PC-3 (cell line): ENCODE measurements around the gene PRPF19. TPM values are rescaled to one million over a fixed set of nuclear protein-coding genes. Genes with fewer than 3 reads are reported as not detected.

Experiments used
- ATAC-seq: fragments of 200-7000 bp; cut with Tn5 transposase; 2 replicates; pipeline ENCODE4 v1.9.1; 2020; ENCODE audit warnings: mild to moderate bottlenecking, moderate library complexity
- BruUV-seq: library from RNA; stranded (reverse); fragments of 400-500 nt; replicated peaks from 2 replicates; lab custom pipeline; 2021; lab: Mats Ljungman, UMichigan
- CTCF ChIA-PET: fragments of 300-600 bp; sonication (Branson Sonifier 250); formaldehyde crosslinking; loops from one replicate; lab custom pipeline; 2022; ENCODE audit warnings: antibody characterized with exemption; lab: Charles Lee
- POLR2A ChIA-PET: fragments of 300-600 bp; sonication (Branson Sonifier 250); formaldehyde crosslinking; loops from one replicate; lab custom pipeline; 2022; ENCODE audit warnings: antibody characterized with exemption; ENCODE audit not compliant: unreplicated experiment; lab: Charles Lee
- DNase-seq: peaks from one replicate; pipeline ENCODE4 v3.0.0-alpha.2; 2015
- H2AFZ ChIP-seq: fragments of 300-600 bp; sonication (generic); 2 replicates; pipeline ENCODE4 v1.6.0; 2016; ENCODE audit warnings: antibody characterized with exemption, low read length
- H3F3A ChIP-seq: fragments of 300-600 bp; sonication (generic); one replicate; pipeline ENCODE4 v1.6.0; 2017; ENCODE audit warnings: antibody characterized with exemption, low read length, control low read depth, mild to moderate bottlenecking; ENCODE audit not compliant: unreplicated experiment
- H3K27ac ChIP-seq: fragments of 300-600 bp; sonication (generic); 2 replicates; pipeline ENCODE4 v1.5.1; 2016; ENCODE audit warnings: mild to moderate bottlenecking, low read length
- H3K27me3 ChIP-seq: fragments of 300-600 bp; sonication (generic); 2 replicates; pipeline ENCODE4 v1.6.1; 2016; ENCODE audit warnings: low read length, mixed read lengths
- H3K36me3 ChIP-seq: fragments of 300-600 bp; sonication (generic); 2 replicates; pipeline ENCODE4 v1.6.1; 2016; ENCODE audit warnings: low read depth, mixed run types, low read length, mixed read lengths
- H3K4me1 ChIP-seq: fragments of 300-600 bp; sonication (generic); 2 replicates; pipeline ENCODE4 v1.5.1; 2016; ENCODE audit warnings: low read length; ENCODE audit not compliant: insufficient read depth
- H3K4me2 ChIP-seq: fragments of 300-600 bp; sonication (generic); 2 replicates; pipeline ENCODE4 v1.6.0; 2016; ENCODE audit warnings: low read length
- H3K4me3 ChIP-seq: fragments of 300-600 bp; sonication (generic); 2 replicates; pipeline ENCODE4 v1.5.1; 2016; ENCODE audit warnings: mild to moderate bottlenecking, low read length, mixed read lengths
- H3K79me2 ChIP-seq: fragments of 300-600 bp; sonication (generic); 2 replicates; pipeline ENCODE4 v1.6.1; 2017; ENCODE audit warnings: low read length, mixed read lengths
- H3K9ac ChIP-seq: fragments of 300-600 bp; sonication (generic); 2 replicates; pipeline ENCODE4 v1.6.0; 2016; ENCODE audit warnings: mild to moderate bottlenecking, low read length
- H3K9me2 ChIP-seq: fragments of 300-600 bp; sonication (generic); replicated peaks from 2 replicates; pipeline ENCODE4 v1.6.1; 2016; ENCODE audit warnings: mixed run types, low read length, mixed read lengths
- H3K9me3 ChIP-seq: fragments of 300-600 bp; sonication (generic); 2 replicates; pipeline ENCODE4 v1.6.1; 2016; ENCODE audit warnings: low read length, mixed read lengths
- H4K20me1 ChIP-seq: fragments of 300-600 bp; sonication (generic); 2 replicates; pipeline ENCODE4 v1.6.1; 2016; ENCODE audit warnings: low read length, mixed read lengths
- EZH2 ChIP-seq: fragments of 300-600 bp; sonication (generic); IDR thresholded peaks from one replicate; pipeline ENCODE4 v1.6.1; 2017; ENCODE audit warnings: antibody characterized with exemption, mild to moderate bottlenecking, low read length; ENCODE audit not compliant: unreplicated experiment
- EZH2phosphoT487 ChIP-seq: fragments of 300-600 bp; sonication (generic); IDR thresholded peaks from 2 replicates; pipeline ENCODE4 v1.6.1; 2018; ENCODE audit warnings: mild to moderate bottlenecking, antibody characterized with exemption, low read length, borderline replicate concordance
- intact Hi-C: fragments of 100-400 bp; cut with micrococcal nuclease; formaldehyde crosslinking; loops from 2 replicates; pipeline ENCODE4 v1.9.0; 2023
- total RNA-seq: library from RNA; depleted of rRNA; stranded (reverse); fragments of >200 nt; gene quantifications from 2 replicates; pipeline ENCODE4 v1.2.3, GENCODE V29; 2014
- TF ChIP-seq, protein P1 (sequence below): fragments of 300-600 bp; sonication (generic); conservative IDR thresholded peaks from 2 replicates; pipeline ENCODE4 v1.5.1; 2017; ENCODE audit warnings: antibody characterized with exemption, low read depth, mild to moderate bottlenecking, low read length

Gene PRPF19
- total RNA-seq, 1 experiment from 2014 or later = 165 TPM

DNA sequence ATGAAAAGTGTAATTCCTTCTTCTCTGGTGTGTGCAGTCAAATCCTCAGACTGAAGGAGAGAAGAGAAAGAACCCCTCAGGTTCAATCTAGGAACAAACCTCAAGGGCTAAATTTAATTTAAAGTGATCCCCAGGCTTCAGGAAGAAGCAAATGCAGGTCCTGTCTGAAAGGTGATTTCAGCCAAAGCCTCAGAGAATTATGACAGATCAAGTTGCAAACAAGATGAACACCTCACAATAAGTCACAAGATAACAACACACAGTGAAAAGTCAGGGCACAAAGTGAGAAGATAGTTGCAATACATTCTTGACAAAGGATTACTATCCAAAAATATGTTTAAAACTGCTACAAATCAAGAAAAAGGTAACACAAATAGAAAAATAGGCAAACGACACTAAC is 27.3 kb downstream of the PRPF19 start:
- DNase-seq = no peak
- no peaks in the 10 kb centered on the region for H3K4me1 ChIP-seq
- intact Hi-C loops = no loop called here
- ATAC-seq = no peak
- H3K4me2 ChIP-seq = no peak overlapping the region
- no peaks in the 10 kb centered on the region for H3K9me2 ChIP-seq
- H3K79me2 ChIP-seq = no peaks in the 10 kb centered on the region
- H3K4me3 ChIP-seq = no peak overlapping the region
- H3K27ac ChIP-seq = no peak overlapping the region
- TF ChIP-seq EZH2phosphoT487 = no peak
- TF ChIP-seq, protein P1, sequence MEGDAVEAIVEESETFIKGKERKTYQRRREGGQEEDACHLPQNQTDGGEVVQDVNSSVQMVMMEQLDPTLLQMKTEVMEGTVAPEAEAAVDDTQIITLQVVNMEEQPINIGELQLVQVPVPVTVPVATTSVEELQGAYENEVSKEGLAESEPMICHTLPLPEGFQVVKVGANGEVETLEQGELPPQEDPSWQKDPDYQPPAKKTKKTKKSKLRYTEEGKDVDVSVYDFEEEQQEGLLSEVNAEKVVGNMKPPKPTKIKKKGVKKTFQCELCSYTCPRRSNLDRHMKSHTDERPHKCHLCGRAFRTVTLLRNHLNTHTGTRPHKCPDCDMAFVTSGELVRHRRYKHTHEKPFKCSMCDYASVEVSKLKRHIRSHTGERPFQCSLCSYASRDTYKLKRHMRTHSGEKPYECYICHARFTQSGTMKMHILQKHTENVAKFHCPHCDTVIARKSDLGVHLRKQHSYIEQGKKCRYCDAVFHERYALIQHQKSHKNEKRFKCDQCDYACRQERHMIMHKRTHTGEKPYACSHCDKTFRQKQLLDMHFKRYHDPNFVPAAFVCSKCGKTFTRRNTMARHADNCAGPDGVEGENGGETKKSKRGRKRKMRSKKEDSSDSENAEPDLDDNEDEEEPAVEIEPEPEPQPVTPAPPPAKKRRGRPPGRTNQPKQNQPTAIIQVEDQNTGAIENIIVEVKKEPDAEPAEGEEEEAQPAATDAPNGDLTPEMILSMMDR = no peak
- no peak for TF ChIP-seq EZH2
- CTCF ChIA-PET = no interaction called here
- no peaks in the 10 kb centered on the region for H4K20me1 ChIP-seq
- H2AFZ ChIP-seq = no peak overlapping the region
- no peak overlapping the region for H3K9ac ChIP-seq
- POLR2A ChIA-PET = no interaction called here
- BruUV-seq = no TSS peak
- no peaks in the 10 kb centered on the region for H3K9me3 ChIP-seq
- peaks cover 2% of the 10 kb centered on the region; the same call in 1 of the 2 replicates for H3K36me3 ChIP-seq
- no peaks in the 10 kb centered on the region for H3K27me3 ChIP-seq
- no peaks in the 10 kb centered on the region for H3F3A ChIP-seq

DNA sequence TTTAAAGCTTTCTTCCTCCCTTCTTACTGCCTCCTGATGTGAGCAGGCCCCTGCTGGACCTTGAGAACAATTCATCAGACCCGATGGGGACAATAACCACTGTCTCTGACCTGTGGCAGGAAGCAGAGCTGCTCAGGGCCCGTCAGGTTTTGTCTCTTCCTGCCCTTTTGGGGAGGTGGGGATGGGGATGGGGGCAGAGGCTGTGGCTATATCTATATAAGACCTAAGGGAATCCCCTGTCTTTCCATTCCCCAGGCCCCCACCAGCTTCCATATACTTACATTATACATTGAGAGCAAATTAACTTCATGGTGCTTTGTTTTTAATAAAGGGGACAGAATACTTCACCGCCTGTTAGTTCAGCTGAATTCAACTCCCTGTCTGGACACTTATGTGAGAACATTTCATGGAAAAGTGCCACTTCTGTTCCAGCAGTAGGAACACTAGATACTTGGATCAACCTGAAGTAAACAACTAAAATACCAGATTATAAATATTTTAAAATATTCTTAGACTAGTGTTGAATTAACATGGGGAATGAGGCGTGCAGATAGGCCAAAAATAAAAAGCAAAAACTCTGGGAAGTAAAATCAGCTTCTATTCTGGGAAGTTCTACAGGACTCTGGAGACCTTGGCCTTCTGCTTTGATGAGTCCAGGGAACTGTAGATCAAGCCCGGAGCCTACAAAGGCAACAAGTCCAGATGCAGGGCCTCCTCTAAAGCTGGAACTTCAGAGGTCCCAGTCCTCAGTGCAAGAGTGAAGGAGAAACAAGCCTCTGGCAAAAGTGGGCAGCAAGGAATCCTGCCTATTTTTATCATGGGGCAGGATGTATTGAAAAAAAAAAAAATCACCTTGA is 27.9 kb downstream of the PRPF19 start:
- no peaks in the 10 kb centered on the region for H3F3A ChIP-seq
- H3K27me3 ChIP-seq = no peaks in the 10 kb centered on the region
- peaks cover 2% of the 10 kb centered on the region; the same call in 1 of the 2 replicates for H3K36me3 ChIP-seq
- no peak overlapping the region for H3K4me3 ChIP-seq
- H3K4me2 ChIP-seq = no peak overlapping the region
- BruUV-seq = no TSS peak
- no peaks in the 10 kb centered on the region for H3K79me2 ChIP-seq
- CTCF ChIA-PET = no interaction called here
- H3K9me3 ChIP-seq = no peaks in the 10 kb centered on the region
- H3K9me2 ChIP-seq = no peaks in the 10 kb centered on the region
- POLR2A ChIA-PET = no interaction called here
- ATAC-seq (no peak), DNase-seq (no peak)
- H3K4me1 ChIP-seq = no peaks in the 10 kb centered on the region
- no peak overlapping the region for H3K27ac ChIP-seq
- intact Hi-C loops = no loop called here
- H2AFZ ChIP-seq = no peak overlapping the region
- TF ChIP-seq, protein P1 = no peak
- TF ChIP-seq EZH2 = no peak
- TF ChIP-seq EZH2phosphoT487 = no peak
- no peaks in the 10 kb centered on the region for H4K20me1 ChIP-seq
- H3K9ac ChIP-seq = no peak overlapping the region

DNA sequence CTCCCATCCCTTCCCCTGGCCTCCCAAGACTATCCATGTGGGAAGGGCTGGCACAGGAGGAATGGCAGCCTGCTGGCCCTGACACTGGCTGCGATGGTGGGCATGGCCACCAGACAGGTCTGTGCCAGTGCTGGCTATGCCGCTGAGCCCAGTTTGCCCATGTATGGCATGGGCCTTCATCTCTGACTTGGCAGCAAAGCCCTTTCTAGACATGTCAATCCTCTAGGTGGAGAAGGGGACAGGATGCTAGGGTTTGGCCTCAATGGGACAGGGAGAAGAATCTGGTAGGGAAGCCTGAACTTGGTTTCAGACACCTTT is 30.3 kb downstream of the PRPF19 start:
- ATAC-seq (no peak), DNase-seq (no peak)
- Histone ChIP-seq H2AFZ (no peak overlapping the region), H3K36me3 (peaks cover 2% of the 10 kb centered on the region; the same call in 1 of the 2 replicates), H3K27me3 (no peaks in the 10 kb centered on the region), H4K20me1 (no peaks in the 10 kb centered on the region), H3K4me3 (no peak overlapping the region), H3K4me1 (no peaks in the 10 kb centered on the region), H3K4me2 (no peak overlapping the region), H3K79me2 (no peaks in the 10 kb centered on the region), H3K9me2 (no peaks in the 10 kb centered on the region), H3F3A (no peaks in the 10 kb centered on the region), H3K9me3 (no peaks in the 10 kb centered on the region), H3K27ac (no peak overlapping the region), H3K9ac (no peak overlapping the region)
- POLR2A ChIA-PET = no interaction called here
- CTCF ChIA-PET = no interaction called here
- no peak for TF ChIP-seq EZH2
- TF ChIP-seq EZH2phosphoT487 = no peak
- TF ChIP-seq, protein P1 = no peak
- intact Hi-C loops = no loop called here
- BruUV-seq = no TSS peak
